ENCODE results near the gene AP2A2. TPM values are rescaled to one million over a fixed set of nuclear protein-coding genes. Genes with fewer than 3 reads are reported as not detected.

The AP2A2 gene
- total RNA-seq, 1 experiment from 2014 or later: 39.4 TPM

GRCh38 chr11:967995-968751, 42.5 kb downstream of the AP2A2 start:
- no peaks in the 10 kb centered on the region for H4K20me1 ChIP-seq (ENCODE audit: insufficient read depth)
- intact Hi-C loops (cut with micrococcal nuclease; ENCODE audit: unreplicated experiment): no loop called here
- POLR2A ChIA-PET (ENCODE audit: unreplicated experiment): no interaction called here
- H3K4me1 ChIP-seq (replicated peaks; ENCODE audit: insufficient read depth): no peaks in the 10 kb centered on the region
- DNase-seq: no peak
- BruUV-seq (replicated peaks): no TSS peak
- no peaks in the 10 kb centered on the region; the same call in 1 of the 2 replicates for H3K79me2 ChIP-seq (ENCODE audit: low read depth)
- H3K27ac ChIP-seq: no peak overlapping the region
- CTCF ChIA-PET: no interaction called here
- no peaks in the 10 kb centered on the region for H3K27me3 ChIP-seq (ENCODE audit: insufficient read depth, low read depth)
- no peaks in the 10 kb centered on the region for H3K36me3 ChIP-seq (ENCODE audit: low read depth)
- H3K9me2 ChIP-seq (ENCODE audit: insufficient read depth): no peaks in the 10 kb centered on the region
- H2AFZ ChIP-seq: no peak overlapping the region
- H3K9me3 ChIP-seq (ENCODE audit: insufficient read depth, low read depth): no peaks in the 10 kb centered on the region
- H3F3A ChIP-seq (ENCODE audit: insufficient read depth, low read depth): no peaks in the 10 kb centered on the region; the same call in 1 of the 2 replicates
- TF ChIP-seq, protein P1, sequence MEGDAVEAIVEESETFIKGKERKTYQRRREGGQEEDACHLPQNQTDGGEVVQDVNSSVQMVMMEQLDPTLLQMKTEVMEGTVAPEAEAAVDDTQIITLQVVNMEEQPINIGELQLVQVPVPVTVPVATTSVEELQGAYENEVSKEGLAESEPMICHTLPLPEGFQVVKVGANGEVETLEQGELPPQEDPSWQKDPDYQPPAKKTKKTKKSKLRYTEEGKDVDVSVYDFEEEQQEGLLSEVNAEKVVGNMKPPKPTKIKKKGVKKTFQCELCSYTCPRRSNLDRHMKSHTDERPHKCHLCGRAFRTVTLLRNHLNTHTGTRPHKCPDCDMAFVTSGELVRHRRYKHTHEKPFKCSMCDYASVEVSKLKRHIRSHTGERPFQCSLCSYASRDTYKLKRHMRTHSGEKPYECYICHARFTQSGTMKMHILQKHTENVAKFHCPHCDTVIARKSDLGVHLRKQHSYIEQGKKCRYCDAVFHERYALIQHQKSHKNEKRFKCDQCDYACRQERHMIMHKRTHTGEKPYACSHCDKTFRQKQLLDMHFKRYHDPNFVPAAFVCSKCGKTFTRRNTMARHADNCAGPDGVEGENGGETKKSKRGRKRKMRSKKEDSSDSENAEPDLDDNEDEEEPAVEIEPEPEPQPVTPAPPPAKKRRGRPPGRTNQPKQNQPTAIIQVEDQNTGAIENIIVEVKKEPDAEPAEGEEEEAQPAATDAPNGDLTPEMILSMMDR (conservative IDR thresholded peaks at IDR 0.05): no peak
- no peak for TF ChIP-seq EZH2 (IDR thresholded peaks at IDR 0.05; ENCODE audit: low read depth)
- H3K4me2 ChIP-seq: no peak overlapping the region
- H3K4me3 ChIP-seq: no peak overlapping the region

- CTCF ChIA-PET: no interaction called here
- no TSS peak for BruUV-seq (replicated peaks)
- H2AFZ ChIP-seq: no peak overlapping the region
- TF ChIP-seq, protein P1 (conservative IDR thresholded peaks at IDR 0.05): no peak
- no peak for TF ChIP-seq EZH2 (IDR thresholded peaks at IDR 0.05; ENCODE audit: low read depth)
- H4K20me1 ChIP-seq (ENCODE audit: insufficient read depth): no peaks in the 10 kb centered on the region
- H3K36me3 ChIP-seq (ENCODE audit: low read depth): no peaks in the 10 kb centered on the region
- H3K4me2 ChIP-seq: no peak overlapping the region
- no peak overlapping the region for H3K4me3 ChIP-seq
- no peaks in the 10 kb centered on the region for H3K9me2 ChIP-seq (ENCODE audit: insufficient read depth)
- no peaks in the 10 kb centered on the region for H3K9me3 ChIP-seq (ENCODE audit: insufficient read depth, low read depth)
- intact Hi-C loops (cut with micrococcal nuclease; ENCODE audit: unreplicated experiment): no loop called here
- no peaks in the 10 kb centered on the region for H3K27me3 ChIP-seq (ENCODE audit: insufficient read depth, low read depth)
- no peaks in the 10 kb centered on the region for H3K4me1 ChIP-seq (replicated peaks; ENCODE audit: insufficient read depth)
- no peaks in the 10 kb centered on the region; the same call in 1 of the 2 replicates for H3F3A ChIP-seq (ENCODE audit: insufficient read depth, low read depth)
- H3K27ac ChIP-seq: no peak overlapping the region
- no peak for DNase-seq
- POLR2A ChIA-PET (ENCODE audit: unreplicated experiment): no interaction called here
- no peaks in the 10 kb centered on the region; the same call in 1 of the 2 replicates for H3K79me2 ChIP-seq (ENCODE audit: low read depth)
Observed at GRCh38 chr11:968822-969221, 43.2 kb downstream of the AP2A2 start.

GRCh38 chr11:969651-970205, 44.1 kb downstream of the AP2A2 start:
- DNase-seq: no peak
- Histone ChIP-seq H4K20me1 (ENCODE audit: insufficient read depth) (no peaks in the 10 kb centered on the region), H3K4me3 (no peak overlapping the region), H3K4me2 (no peak overlapping the region), H2AFZ (no peak overlapping the region), H3K36me3 (ENCODE audit: low read depth) (no peaks in the 10 kb centered on the region), H3F3A (ENCODE audit: insufficient read depth, low read depth) (no peaks in the 10 kb centered on the region; the same call in 1 of the 2 replicates), H3K27ac (no peak overlapping the region), H3K9me3 (ENCODE audit: insufficient read depth, low read depth) (no peaks in the 10 kb centered on the region), H3K27me3 (ENCODE audit: insufficient read depth, low read depth) (no peaks in the 10 kb centered on the region), H3K79me2 (ENCODE audit: low read depth) (no peaks in the 10 kb centered on the region; the same call in 1 of the 2 replicates), H3K4me1 (replicated peaks; ENCODE audit: insufficient read depth) (no peaks in the 10 kb centered on the region), H3K9me2 (ENCODE audit: insufficient read depth) (no peaks in the 10 kb centered on the region)
- no TSS peak for BruUV-seq (replicated peaks)
- ChIA-PET CTCF (no interaction called here), POLR2A (ENCODE audit: unreplicated experiment) (no interaction called here)
- TF ChIP-seq, protein P1 (conservative IDR thresholded peaks at IDR 0.05): no peak
- TF ChIP-seq EZH2 (IDR thresholded peaks at IDR 0.05; ENCODE audit: low read depth): no peak
- intact Hi-C loops (cut with micrococcal nuclease; ENCODE audit: unreplicated experiment): no loop called here

Data from PC-9 (cell line).